ENCODE measurements around the gene IGSF21. TPM values are rescaled to one million over a fixed set of nuclear protein-coding genes. Genes with fewer than 3 reads are reported as not detected.

The IGSF21 gene
- total RNA-seq, 1 donor from 2014 or later: 4.4 TPM

DNA sequence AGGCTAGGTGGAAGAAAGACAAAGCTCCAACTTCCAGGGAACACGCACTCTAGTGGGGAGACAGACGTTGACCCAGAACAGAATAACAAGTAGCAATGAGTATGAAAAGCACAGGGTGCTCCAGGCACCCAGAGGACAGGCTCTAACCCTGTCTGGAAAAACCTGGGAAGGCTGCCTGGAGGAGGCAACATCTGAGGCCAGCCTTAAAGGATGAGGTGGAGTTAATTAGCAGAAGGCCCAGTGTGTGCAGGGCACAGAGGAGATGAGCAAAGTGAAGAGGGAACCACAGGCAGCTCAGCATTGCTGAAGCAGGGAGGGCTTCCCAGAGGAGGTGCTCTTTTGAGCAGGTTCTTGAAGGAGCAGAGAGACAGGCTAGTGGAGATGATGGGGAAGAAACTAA lies 246.4 kb downstream of the IGSF21 start:
- TF ChIP-seq, protein P1, sequence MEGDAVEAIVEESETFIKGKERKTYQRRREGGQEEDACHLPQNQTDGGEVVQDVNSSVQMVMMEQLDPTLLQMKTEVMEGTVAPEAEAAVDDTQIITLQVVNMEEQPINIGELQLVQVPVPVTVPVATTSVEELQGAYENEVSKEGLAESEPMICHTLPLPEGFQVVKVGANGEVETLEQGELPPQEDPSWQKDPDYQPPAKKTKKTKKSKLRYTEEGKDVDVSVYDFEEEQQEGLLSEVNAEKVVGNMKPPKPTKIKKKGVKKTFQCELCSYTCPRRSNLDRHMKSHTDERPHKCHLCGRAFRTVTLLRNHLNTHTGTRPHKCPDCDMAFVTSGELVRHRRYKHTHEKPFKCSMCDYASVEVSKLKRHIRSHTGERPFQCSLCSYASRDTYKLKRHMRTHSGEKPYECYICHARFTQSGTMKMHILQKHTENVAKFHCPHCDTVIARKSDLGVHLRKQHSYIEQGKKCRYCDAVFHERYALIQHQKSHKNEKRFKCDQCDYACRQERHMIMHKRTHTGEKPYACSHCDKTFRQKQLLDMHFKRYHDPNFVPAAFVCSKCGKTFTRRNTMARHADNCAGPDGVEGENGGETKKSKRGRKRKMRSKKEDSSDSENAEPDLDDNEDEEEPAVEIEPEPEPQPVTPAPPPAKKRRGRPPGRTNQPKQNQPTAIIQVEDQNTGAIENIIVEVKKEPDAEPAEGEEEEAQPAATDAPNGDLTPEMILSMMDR (IDR thresholded peaks at IDR 0.05; ENCODE audit: unreplicated experiment): no peak
- Mint-ChIP-seq H3K4me3 (ENCODE audit: unreplicated experiment) (no peak overlapping the region), H3K36me3 (ENCODE audit: low read depth, unreplicated experiment) (no peaks in the 10 kb centered on the region), H3K27me3 (ENCODE audit: unreplicated experiment) (no peaks in the 10 kb centered on the region), H3K4me1 (ENCODE audit: unreplicated experiment) (peaks cover 11% of the 10 kb centered on the region), H3K27ac (ENCODE audit: unreplicated experiment) (no peak overlapping the region), H3K9me3 (ENCODE audit: unreplicated experiment) (no peaks in the 10 kb centered on the region)
- no peak for DNase-seq (ENCODE audit: low spot score)

DNA sequence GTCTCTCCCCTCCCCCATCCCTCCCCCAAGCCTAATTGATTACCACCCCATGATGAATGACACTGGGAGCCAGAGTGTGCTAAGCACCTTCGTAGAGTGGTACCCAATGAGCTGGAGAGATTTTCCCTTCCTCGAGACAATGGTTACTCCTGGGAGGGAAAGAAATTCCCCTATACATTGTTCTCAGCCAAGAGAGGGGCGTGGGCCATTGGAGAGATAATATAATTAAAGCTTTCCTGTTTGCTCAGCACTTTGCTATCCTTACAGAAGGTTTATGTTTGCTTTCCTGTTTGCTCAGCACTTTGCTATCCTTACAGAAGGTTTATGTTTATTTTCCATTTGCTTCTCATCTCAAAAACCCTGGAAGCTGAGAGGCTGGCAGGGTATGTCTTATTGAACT lies 247.0 kb downstream of the IGSF21 start:
- Mint-ChIP-seq H3K36me3 (ENCODE audit: low read depth, unreplicated experiment) (no peaks in the 10 kb centered on the region), H3K27me3 (ENCODE audit: unreplicated experiment) (peaks cover 5% of the 10 kb centered on the region), H3K9me3 (ENCODE audit: unreplicated experiment) (no peaks in the 10 kb centered on the region), H3K27ac (ENCODE audit: unreplicated experiment) (no peak overlapping the region), H3K4me3 (ENCODE audit: unreplicated experiment) (no peak overlapping the region), H3K4me1 (ENCODE audit: unreplicated experiment) (peaks cover 11% of the 10 kb centered on the region)
- no peak for DNase-seq (ENCODE audit: low spot score)
- TF ChIP-seq, protein P1 (IDR thresholded peaks at IDR 0.05; ENCODE audit: unreplicated experiment): no peak

DNA sequence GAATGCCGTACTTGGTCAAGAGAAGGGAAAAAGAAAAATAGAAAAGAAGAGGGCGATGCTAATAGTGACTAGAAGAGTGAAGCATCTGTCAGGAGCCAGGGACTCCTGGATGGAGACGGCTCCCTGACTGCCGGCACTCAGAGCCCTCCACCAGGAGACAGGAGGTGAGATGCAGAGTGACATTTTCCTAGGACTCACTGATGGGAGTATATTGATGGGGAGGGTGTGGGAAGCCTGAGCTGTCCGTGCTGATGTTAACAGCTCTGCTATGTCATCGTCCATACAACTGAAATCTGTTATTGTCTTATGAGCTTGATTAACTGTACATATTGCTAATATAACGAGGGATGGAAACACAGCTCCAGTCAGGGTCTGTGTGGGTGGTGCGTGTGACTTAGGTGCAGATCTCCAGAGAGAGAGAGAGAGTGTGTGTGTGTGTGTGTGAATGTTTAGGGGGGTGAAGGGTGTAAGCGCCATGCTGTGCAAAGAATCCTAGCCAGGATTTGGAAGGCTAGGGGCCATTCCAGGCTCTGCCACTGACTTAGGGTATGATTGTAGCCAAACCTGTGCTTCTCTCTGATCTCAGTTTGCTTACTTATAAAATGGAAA lies 250.1 kb downstream of the IGSF21 start:
- Mint-ChIP-seq H3K36me3 (ENCODE audit: low read depth, unreplicated experiment) (no peaks in the 10 kb centered on the region), H3K9me3 (ENCODE audit: unreplicated experiment) (no peaks in the 10 kb centered on the region), H3K4me3 (ENCODE audit: unreplicated experiment) (no peak overlapping the region), H3K4me1 (ENCODE audit: unreplicated experiment) (peaks cover 16% of the 10 kb centered on the region), H3K27me3 (ENCODE audit: unreplicated experiment) (peaks cover 5% of the 10 kb centered on the region), H3K27ac (ENCODE audit: unreplicated experiment) (no peak overlapping the region)
- TF ChIP-seq, protein P1 (IDR thresholded peaks at IDR 0.05; ENCODE audit: unreplicated experiment): no peak
- no peak for DNase-seq (ENCODE audit: low spot score)

DNA sequence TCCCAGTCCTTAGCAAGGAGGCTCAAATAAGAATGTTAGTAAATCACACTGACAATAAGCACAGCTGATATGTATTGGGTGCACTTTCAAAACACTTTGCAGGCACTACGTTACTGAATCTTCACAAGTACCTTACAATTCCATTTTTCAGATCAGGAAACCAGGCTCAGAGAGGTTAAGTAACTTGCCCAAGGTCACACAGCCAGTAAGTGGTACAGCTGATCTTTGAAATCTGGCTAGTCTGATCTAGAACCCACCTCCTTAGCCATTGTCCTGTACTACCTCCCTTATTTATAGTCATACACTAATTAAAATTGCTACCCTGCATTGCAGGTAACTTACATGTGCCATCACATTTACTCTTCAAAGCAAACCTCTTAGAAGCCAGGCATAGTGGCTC lies 251.0 kb downstream of the IGSF21 start:
- TF ChIP-seq, protein P1 (IDR thresholded peaks at IDR 0.05; ENCODE audit: unreplicated experiment): no peak
- Mint-ChIP-seq H3K27me3 (ENCODE audit: unreplicated experiment) (peaks cover 5% of the 10 kb centered on the region), H3K4me3 (ENCODE audit: unreplicated experiment) (no peak overlapping the region), H3K4me1 (ENCODE audit: unreplicated experiment) (peaks cover 12% of the 10 kb centered on the region), H3K27ac (ENCODE audit: unreplicated experiment) (no peak overlapping the region), H3K36me3 (ENCODE audit: low read depth, unreplicated experiment) (no peaks in the 10 kb centered on the region), H3K9me3 (ENCODE audit: unreplicated experiment) (no peaks in the 10 kb centered on the region)
- DNase-seq (ENCODE audit: low spot score): no peak

DNA sequence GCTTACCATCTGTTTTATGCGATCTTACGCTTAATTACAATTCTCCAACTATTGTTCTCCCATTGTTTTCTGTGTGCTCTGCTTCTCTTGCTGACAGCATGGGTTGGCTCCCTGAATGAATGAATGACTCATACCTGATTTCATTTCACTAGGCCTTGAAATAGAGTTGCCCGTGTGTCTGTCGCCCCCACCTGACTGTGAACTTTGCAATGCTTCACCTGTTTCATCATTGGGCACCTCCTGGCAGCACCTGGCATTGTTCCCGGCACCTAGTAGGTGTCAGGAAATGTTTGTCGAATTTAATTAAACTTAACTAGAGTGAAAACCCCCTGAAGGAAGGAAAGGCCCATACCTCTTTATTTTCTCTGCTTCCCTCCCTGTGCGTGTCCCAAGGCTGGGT lies 252.7 kb downstream of the IGSF21 start:
- DNase-seq (ENCODE audit: low spot score): no peak
- Mint-ChIP-seq H3K4me3 (ENCODE audit: unreplicated experiment) (no peak overlapping the region), H3K36me3 (ENCODE audit: low read depth, unreplicated experiment) (no peaks in the 10 kb centered on the region), H3K27ac (ENCODE audit: unreplicated experiment) (no peak overlapping the region), H3K27me3 (ENCODE audit: unreplicated experiment) (peaks cover 5% of the 10 kb centered on the region), H3K9me3 (ENCODE audit: unreplicated experiment) (no peaks in the 10 kb centered on the region), H3K4me1 (ENCODE audit: unreplicated experiment) (peaks cover 5% of the 10 kb centered on the region)
- TF ChIP-seq, protein P1 (IDR thresholded peaks at IDR 0.05; ENCODE audit: unreplicated experiment): no peak
